C4-2B (cell line): Measurements from ENCODE around the gene NAPB.

Experiments
- CTCF ChIP-seq: fragments of 450-650 bp; conservative IDR thresholded peaks from 2 replicates; pipeline ENCODE4 v1.5.1; 2017; ENCODE audit warnings: mild to moderate bottlenecking
- ZFX ChIP-seq: fragments of 450-650 bp; IDR thresholded peaks from 2 replicates; pipeline ENCODE4 v1.6.1; 2017

- TF ChIP-seq CTCF (no peak), ZFX (no peak)
Measured at GRCh38 chr20:23434521-23435313, 13.4 kb upstream of the NAPB start.
